ENCODE results near the gene TUT7.

DNA sequence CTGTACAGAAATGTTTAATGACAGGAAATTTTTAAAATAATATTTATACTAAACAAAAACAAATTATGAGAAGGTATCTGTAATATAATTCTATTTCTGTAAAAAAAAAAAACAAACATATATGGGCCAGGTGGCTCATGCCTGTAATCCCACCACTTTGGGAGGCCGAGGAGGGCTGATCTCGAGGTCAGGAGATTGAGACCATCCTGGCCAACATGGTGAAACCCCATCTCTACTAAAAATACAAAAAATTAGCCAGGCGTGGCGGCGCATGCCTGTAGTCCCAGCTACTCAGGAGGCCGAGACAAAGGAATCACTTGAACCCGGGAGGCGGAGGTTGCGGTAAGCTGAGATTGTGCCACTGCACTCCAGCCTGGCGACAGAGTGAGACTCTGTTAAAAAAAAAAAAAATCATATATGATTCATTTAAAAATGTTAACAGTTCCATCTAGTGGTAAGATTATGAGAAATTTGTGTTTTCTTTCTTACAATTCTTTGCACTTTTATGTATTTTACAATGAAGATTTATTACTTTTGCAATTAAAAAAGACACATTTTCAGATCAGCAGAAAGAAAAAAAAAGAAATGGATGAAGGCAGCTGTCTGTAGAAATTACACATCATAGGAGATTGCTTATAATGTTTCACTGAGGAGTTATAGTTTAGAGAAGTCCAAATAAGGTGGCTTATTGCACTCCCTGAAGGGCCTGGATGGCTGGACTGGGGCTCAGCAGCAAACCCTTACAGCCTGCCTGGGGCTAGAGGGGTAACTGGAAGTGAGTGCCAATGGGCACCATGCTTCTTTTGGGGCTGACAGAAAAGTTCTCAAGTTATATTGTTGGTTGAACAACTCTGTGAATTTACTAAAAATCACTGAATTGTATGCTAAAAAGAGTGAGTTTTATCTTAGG lies 115.1 kb downstream of the TUT7 start:
- TF ChIP-seq POLR2A (IDR thresholded peaks at IDR 0.05) = no peak
- TF ChIP-seq, protein P1, sequence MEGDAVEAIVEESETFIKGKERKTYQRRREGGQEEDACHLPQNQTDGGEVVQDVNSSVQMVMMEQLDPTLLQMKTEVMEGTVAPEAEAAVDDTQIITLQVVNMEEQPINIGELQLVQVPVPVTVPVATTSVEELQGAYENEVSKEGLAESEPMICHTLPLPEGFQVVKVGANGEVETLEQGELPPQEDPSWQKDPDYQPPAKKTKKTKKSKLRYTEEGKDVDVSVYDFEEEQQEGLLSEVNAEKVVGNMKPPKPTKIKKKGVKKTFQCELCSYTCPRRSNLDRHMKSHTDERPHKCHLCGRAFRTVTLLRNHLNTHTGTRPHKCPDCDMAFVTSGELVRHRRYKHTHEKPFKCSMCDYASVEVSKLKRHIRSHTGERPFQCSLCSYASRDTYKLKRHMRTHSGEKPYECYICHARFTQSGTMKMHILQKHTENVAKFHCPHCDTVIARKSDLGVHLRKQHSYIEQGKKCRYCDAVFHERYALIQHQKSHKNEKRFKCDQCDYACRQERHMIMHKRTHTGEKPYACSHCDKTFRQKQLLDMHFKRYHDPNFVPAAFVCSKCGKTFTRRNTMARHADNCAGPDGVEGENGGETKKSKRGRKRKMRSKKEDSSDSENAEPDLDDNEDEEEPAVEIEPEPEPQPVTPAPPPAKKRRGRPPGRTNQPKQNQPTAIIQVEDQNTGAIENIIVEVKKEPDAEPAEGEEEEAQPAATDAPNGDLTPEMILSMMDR (IDR thresholded peaks at IDR 0.05) = peak in 1 of 4 donors; percentile 13
